ENCODE results near the gene OR2F2.

Gene OR2F2

GRCh38 chr7:143914938-143915652 lies 19.9 kb upstream of the OR2F2 start:
- no peak for DNase-seq

DNA sequence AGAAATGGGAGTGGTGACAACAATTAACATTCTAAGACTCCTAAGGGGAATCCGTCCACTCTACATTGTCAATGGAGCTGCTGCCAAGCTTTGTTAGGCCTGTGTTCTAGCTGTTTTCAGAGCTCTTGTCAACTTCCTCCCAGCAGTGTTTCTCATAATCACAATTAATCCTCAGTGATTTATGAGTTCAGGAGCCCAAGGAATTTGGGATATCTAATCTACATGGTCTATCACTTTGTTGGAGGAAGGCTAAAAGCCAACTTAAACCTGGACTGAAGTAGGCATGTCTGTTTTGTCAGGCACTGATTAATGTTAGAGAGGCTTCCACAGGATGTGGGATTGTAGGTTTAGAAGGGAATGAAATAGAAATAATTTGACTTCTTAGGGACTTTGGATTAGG lies 10.2 kb upstream of the OR2F2 start:
- peak; percentile 84 for DNase-seq

DNA sequence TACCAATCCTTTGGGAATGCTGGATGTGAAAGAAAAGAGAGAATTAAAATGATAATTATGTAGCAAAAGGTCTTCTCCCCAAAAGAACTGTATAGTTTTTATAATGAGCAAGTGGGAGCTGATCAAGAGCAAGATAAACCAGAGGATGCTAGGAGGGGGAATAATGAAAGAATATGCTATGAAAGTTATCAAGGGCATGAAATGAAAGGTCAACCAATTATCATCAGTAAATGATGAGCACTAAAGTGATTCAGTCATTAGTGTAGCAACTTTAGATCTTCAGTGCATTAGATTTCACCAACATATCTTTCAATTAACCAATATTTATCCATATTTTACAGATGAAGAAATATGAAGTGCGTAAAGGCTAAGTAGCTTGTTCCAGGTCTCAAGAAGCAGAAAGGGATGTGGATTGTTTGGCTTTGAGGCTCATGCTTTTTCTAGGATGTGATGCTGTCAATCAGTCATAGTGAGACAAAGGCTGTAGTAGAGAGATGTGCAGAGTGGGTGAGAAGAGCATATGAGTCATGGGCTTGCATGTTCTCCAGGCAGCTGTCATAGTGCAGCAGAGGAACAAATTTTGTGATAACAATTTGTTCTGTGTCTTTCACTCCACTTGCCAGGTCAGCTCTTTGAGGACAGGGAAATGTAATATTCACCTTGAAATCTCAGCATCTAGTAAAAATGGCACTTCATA lies 5.7 kb upstream of the OR2F2 start:
- peak; percentile 36 for DNase-seq

- DNase-seq: no peak
These were observed 3.3 kb upstream of the OR2F2 start for GRCh38 chr7:143931739-143932138.

GRCh38 chr7:143936087-143937009 lies 1.3 kb downstream of the OR2F2 start:
- DNase-seq: peak; percentile 96

GRCh38 chr7:143938379-143939243 lies 3.6 kb downstream of the OR2F2 start:
- DNase-seq: no peak

DNA sequence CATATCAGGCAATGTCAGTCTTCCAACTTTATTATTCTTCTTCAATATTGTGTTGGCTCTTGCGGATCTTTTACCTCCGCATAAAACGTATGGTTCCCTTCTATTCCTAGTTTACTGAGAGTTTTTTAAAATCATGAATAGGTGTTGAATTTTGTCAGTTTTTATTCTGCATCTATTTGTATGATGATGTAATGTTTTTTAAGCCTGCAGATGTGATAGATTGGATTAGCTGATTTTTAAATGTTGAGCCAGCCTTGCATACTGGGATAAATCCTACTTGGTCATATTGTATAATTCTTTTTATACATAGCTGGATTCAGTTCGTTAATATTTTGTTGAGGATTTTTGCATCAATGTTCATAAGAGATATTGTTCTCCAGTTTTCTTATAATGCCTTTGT lies 10.4 kb downstream of the OR2F2 start:
- no peak for DNase-seq

GRCh38 chr7:143947111-143947510 lies 12.1 kb downstream of the OR2F2 start:
- no peak for DNase-seq

GRCh38 chr7:143948733-143949132 lies 13.7 kb downstream of the OR2F2 start:
- DNase-seq: peak; percentile 69

GRCh38 chr7:143953421-143953820 lies 18.4 kb downstream of the OR2F2 start:
- no peak for DNase-seq

DNA sequence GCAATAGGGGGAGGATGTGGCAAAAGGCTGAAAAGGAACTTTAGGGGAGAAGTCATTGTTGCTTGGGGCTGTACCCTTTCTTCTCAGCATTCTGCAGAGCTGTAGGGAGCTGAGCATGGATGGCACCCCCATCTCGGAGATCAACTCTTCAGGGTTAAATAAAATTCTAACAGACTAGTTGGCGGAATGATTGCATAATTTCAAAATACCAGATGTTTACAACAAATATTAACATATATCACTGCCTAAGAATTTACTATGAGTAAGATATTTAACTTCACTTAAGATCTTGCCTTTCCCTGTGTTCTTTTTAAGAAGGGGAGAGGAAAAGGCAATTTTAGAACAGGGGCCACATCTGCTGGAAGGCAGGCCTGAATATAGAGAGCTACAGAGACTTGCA lies 19.1 kb downstream of the OR2F2 start:
- DNase-seq: no peak

DNA sequence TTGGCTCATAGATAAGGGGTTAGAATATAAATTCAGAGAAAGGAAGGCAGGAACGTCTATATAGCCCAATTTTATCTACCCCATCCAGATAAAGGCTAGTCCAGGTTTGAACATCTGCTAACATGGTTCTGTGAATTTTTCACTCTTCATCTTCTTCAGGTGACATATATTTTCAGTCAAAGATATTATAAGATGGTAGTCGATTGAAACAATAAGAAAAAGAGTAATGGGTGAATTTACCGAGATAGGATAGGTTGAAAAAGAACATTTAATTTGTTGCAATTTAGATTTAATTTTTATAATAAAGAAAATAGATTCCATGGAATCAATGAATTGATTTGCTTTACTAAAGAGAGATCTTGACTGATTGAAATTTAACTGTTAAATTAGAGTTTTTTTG lies 19.5 kb downstream of the OR2F2 start, which contains the start of gene OR2F1:
Gene OR2F1 (plus strand): TSS at position 301 of the 400 bp plus-strand sequence. CDS start 5,127 bp downstream, outside the sequence.
- DNase-seq: no peak

DNA sequence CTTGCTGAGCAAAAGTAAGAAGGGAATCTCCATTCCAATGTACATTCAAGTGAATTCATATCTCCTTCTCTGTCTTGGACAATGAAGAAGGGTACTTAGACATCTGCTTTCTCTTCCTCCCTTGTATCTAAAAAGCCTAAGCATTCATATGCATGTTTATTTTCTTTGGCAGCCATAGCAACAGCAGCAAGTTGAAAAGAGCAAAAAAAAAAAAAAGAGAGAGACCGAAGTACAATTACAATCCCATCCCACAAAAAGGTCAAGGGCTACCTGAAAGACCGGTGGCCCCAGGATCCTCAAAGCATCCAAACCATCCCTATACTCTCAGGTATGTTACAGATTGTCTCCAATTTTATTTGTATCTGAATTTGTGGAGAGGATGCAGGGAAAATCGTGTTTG lies 23.7 kb downstream of the OR2F2 start:
- no peak for DNase-seq

DNA sequence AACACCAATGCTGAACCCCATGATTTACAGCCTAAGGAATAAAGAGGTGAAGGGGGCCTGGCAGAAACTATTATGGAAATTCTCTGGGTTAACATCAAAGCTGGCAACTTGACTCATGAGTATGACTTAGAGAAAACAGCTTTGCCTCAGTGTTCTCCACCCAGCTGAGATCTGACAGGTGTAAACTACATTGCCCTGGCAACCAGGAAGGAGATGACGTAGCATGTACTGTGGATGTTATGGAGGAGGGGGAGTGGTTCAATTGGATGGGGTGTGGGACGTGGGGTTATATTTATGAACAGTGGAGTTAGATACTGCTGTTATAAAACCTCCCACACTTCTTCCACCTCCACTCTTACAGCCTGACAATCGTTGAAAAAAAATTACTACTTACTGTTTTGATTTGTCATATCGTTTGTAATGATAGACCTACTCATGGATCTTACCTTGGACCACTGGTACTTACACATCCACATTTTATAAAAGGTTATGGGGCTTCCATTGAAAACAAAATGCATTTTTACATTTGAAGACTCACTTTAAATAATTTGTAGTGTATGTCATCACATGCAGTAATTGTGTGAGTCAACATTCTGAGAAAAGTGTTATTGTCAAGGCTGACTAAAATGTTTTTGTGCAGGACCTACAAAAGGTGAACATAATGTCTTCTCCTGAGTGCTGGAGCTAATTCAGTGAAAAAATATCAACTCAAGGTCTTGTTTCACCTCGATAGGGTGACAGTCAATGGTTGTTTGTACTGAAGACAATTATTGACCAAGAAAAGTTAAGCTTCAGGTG lies 26.0 kb downstream of the OR2F2 start:
- DNase-seq: no peak

- no peak for DNase-seq
These were observed 30.2 kb downstream of the OR2F2 start for GRCh38 chr7:143965280-143965679.

GRCh38 chr7:143967398-143967797 lies 32.4 kb downstream of the OR2F2 start:
- no peak for DNase-seq

DNA sequence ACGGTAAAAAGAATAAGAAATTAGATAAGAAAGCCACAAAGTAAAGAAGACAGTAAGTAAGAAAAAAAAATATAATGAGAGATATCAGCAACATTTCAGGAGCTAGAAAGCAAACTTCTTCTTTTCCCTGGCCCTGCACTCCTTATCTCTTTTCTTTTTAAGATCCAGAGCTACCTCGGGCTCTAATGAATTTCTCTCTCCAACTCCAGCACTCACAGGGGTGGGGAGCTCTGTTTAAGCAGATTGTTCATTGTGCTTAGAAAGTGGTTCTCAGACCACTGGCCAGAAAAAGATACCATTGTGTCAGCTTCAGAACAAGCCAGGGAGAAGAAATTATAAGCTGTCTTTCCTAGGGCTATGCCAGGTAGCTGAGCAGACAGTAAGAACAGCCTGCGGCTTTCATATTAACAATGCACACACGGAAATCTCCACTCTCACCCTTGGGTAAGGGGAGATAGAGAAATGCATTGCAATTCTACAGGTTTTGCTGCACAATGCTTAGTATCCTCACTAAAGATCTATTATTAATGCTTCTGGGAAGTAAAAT lies 38.9 kb downstream of the OR2F2 start:
- DNase-seq: no peak

DNA sequence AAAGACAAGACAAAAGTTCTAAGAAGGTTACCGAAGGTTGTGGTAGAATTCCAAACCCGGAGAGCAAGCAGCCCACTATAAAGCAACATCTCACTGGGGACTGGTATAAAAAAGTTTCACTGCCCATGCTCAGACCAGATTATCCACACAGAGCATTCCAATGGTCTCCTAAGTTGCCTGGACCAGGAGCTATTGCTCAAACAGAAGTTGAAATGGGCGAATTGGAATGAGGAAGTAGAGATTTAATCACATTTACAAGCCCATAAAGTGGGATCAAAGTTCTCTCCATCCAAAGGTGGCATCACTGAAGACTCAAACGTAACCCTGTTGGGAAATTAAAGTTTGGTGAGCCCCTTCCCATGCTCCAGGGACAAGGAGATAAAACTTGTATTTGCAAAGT lies 39.4 kb downstream of the OR2F2 start:
- DNase-seq: peak; percentile 37

GRCh38 chr7:143975617-143976016 lies 40.6 kb downstream of the OR2F2 start:
- DNase-seq: peak; percentile 40

- peak; percentile 10 for DNase-seq
These were observed 43.6 kb downstream of the OR2F2 start for GRCh38 chr7:143978585-143978984.

- DNase-seq: peak; percentile 80
These were observed 44.3 kb downstream of the OR2F2 start for GRCh38 chr7:143979359-143979758.
